ENCODE data around the gene CNNM2.
"Not testable (repeated sequence)": the region's sequence is repeated elsewhere in the genome, so short reads cannot be mapped to it uniquely, and the experiment has no call there.

The CNNM2 gene

DNA sequence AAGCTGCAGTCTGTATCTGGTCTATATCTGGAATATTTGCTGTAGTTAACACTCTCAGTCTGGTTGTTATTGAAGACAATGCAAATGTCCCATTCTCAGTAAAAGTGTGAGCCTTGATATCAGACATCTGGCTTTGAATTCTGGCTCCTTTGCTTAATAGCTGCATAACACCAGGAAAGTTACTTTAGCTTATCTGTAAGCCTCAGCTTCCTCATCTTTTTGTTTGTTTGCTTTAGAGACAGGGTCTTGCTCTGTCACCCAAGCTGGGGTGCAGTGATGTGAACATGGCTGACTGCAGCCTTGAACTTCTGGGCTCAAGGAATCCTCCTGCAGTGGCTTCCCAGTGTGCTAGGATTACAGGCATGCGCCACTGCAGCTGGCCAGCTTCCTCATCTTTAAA lies 41.3 kb downstream of the CNNM2 start:
- Mint-ChIP-seq H3K4me1 (peaks cover 4% of the 10 kb centered on the region), H3K4me3 (no peak overlapping the region)

DNA sequence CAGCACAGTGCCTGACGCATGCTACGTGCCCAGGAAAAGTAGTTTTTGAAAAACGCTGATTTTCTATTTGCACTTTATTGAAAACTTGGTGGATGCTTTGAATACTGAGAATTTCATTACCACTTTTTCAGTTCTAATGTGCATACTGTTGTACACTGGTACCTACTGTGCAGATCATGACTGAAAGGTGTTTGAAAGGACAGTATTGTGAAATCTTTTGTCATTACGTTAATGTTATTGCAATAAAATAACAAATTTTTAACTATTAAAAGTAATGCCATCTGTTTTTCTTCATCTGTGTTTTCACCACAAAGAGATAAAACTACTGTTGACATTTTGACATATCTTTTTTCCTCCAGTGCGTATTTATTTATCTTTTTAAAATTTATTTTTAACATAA lies 42.1 kb downstream of the CNNM2 start:
- H3K4me1 Mint-ChIP-seq: peaks cover 9% of the 10 kb centered on the region
- H3K4me3 Mint-ChIP-seq: no peak overlapping the region
- TF ChIP-seq, protein P1, sequence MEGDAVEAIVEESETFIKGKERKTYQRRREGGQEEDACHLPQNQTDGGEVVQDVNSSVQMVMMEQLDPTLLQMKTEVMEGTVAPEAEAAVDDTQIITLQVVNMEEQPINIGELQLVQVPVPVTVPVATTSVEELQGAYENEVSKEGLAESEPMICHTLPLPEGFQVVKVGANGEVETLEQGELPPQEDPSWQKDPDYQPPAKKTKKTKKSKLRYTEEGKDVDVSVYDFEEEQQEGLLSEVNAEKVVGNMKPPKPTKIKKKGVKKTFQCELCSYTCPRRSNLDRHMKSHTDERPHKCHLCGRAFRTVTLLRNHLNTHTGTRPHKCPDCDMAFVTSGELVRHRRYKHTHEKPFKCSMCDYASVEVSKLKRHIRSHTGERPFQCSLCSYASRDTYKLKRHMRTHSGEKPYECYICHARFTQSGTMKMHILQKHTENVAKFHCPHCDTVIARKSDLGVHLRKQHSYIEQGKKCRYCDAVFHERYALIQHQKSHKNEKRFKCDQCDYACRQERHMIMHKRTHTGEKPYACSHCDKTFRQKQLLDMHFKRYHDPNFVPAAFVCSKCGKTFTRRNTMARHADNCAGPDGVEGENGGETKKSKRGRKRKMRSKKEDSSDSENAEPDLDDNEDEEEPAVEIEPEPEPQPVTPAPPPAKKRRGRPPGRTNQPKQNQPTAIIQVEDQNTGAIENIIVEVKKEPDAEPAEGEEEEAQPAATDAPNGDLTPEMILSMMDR (IDR thresholded peaks at IDR 0.05; ENCODE audit: unreplicated experiment in 3 of 3): no peak
- no peaks in the 10 kb centered on the region for H3K36me3 Mint-ChIP-seq (ENCODE audit: low read depth)
- H3K9me3 Mint-ChIP-seq: no peaks in the 10 kb centered on the region
- no peak overlapping the region for H3K27ac Mint-ChIP-seq
- H3K27me3 Mint-ChIP-seq (ENCODE audit: low read depth): no peaks in the 10 kb centered on the region

More for the DNA sequence above, 41.3 kb downstream of the CNNM2 start:
- Mint-ChIP-seq H3K36me3 (ENCODE audit: low read depth) (peaks cover 4% of the 10 kb centered on the region), H3K27me3 (ENCODE audit: low read depth) (no peaks in the 10 kb centered on the region), H3K9me3 (no peaks in the 10 kb centered on the region), H3K27ac (no peak overlapping the region)
- TF ChIP-seq, protein P1 (IDR thresholded peaks at IDR 0.05; ENCODE audit: unreplicated experiment in 3 of 3): no peak

DNA sequence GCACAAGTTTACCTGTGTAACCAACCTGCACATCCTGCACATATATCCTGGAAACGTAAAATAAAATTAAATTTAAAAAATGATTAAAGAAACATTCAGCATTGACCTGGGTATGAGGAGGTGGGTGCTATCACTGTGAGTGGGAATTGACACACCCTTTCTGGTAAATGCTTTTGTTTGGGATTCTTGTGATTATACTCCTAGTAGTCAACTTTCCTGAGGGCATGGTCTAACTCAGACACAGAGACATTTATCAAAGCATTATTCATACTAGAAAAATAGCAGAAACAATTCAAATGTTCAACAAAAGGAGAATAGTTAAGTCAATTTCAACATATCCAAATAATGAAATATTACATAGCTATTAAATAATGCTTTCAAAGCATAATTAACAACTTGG lies 44.2 kb downstream of the CNNM2 start:
- H3K36me3 Mint-ChIP-seq (ENCODE audit: low read depth): no peaks in the 10 kb centered on the region
- H3K4me1 Mint-ChIP-seq: peaks cover 19% of the 10 kb centered on the region
- no peak overlapping the region for H3K27ac Mint-ChIP-seq
- no peaks in the 10 kb centered on the region for H3K9me3 Mint-ChIP-seq
- no peak overlapping the region for H3K4me3 Mint-ChIP-seq
- TF ChIP-seq, protein P1 (IDR thresholded peaks at IDR 0.05; ENCODE audit: unreplicated experiment in 3 of 3): no peak
- peaks cover 3% of the 10 kb centered on the region for H3K27me3 Mint-ChIP-seq (ENCODE audit: low read depth)

DNA sequence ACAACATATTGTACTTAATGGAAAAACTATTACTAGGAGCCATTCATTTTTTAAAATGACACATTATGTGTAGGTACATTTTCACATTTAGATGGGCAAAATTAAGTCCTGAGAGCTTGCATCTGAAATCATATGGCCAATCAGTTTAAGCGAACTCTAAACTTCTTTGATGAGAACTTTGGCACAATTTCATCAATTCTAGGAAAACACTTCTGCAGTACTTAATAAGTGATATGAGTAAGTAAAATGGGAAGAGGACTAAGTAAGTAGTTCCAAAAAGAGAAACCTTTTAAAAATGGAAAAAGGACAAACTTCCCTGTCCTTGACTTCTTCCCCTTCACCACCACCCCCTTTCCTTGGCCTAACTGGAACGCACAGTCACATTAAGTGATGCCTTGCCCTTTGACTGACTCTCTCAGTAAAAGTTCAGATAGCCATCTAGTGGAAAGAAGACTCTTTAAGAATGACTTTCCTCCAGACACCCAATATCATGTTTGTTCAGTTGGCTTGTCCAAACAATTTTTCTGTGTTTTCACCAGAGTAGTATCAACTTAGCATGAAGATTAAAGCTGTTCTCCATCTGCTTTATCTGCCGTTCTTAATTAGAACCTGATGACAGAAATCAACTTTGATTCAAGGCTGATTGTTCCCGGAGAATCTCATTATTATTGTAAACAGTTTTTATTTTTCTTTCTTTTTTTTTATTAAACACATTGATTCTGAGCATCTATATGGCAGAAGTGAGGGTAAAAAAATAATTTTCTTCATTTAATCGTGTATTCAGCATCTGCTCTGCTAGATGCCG lies 45.1 kb downstream of the CNNM2 start:
- Mint-ChIP-seq H3K4me3 (no peak overlapping the region), H3K27ac (peak overlapping the region in 1 of 3 experiments; percentile 28), H3K27me3 (ENCODE audit: low read depth) (peaks cover 3% of the 10 kb centered on the region), H3K9me3 (no peaks in the 10 kb centered on the region), H3K36me3 (ENCODE audit: low read depth) (no peaks in the 10 kb centered on the region), H3K4me1 (peaks cover 19% of the 10 kb centered on the region)
- TF ChIP-seq, protein P1 (IDR thresholded peaks at IDR 0.05; ENCODE audit: unreplicated experiment in 3 of 3): no peak

DNA sequence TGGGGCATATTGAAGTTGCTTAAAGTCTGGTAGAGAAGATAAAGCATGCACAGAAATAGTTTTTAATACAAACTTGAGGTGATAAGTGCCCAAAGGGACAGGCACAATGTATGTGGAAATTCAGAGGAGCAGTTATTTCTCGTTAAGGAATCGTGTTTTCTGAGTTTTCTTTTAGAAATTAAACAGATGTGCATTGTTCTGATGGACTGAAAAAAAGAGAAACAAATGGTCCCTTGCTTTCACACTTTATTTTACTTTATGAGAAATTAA lies 45.6 kb downstream of the CNNM2 start:
- Mint-ChIP-seq H3K36me3 (ENCODE audit: low read depth) (no peaks in the 10 kb centered on the region), H3K9me3 (no peaks in the 10 kb centered on the region), H3K4me3 (no peak overlapping the region), H3K4me1 (peaks cover 19% of the 10 kb centered on the region), H3K27ac (peak overlapping the region in 1 of 3 experiments; percentile 28), H3K27me3 (ENCODE audit: low read depth) (peaks cover 3% of the 10 kb centered on the region)
- TF ChIP-seq, protein P1 (IDR thresholded peaks at IDR 0.05; ENCODE audit: unreplicated experiment in 3 of 3): no peak

DNA sequence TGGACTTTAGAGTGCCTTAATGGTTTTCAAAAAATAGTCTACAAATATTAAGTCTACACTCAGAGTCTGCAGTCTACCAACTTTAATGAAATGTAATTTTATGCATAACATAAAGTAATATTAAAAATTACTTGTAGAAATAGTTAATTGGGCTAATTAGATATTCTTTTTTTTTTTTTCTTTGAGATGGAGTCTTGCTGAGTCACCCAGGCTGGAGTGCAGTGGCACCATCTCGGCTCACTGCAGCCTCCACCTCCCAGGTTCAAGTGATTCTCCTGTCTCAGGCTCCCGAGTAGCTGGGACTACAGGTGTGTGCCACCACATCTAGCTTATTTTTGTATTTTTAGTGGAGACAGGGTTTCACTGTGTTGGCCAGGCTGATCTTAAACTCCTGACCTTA lies 46.0 kb downstream of the CNNM2 start:
- not testable (repeated sequence) for H3K27me3 Mint-ChIP-seq (ENCODE audit: low read depth); H3K4me3 Mint-ChIP-seq; H3K9me3 Mint-ChIP-seq; H3K36me3 Mint-ChIP-seq (ENCODE audit: low read depth); H3K27ac Mint-ChIP-seq
- H3K4me1 Mint-ChIP-seq: peaks cover 19% of the 10 kb centered on the region

Data from nephron (organoid).